GM12878 (cell line): ENCODE measurements around the gene FAM20A. TPM values are rescaled to one million over a fixed set of nuclear protein-coding genes. Genes with fewer than 3 reads are reported as not detected.
A peak's percentile ranks its signal among the peaks of the same experiment; 100 is the strongest.

Experiments
- ATAC-seq: fragments of 200-7000 bp; cut with Tn5 transposase; 3 replicates; pipeline ENCODE4 v1.9.1; 2020; ENCODE audit warnings: mild to moderate bottlenecking, moderate library complexity
- BruUV-seq: library from RNA; stranded (reverse); fragments of 400-500 nt; replicated peaks from 2 replicates; lab custom pipeline; 2021; lab: Mats Ljungman, UMichigan
- CTCF ChIA-PET: fragments of 300-600 bp; sonication (Branson Sonifier 250); formaldehyde crosslinking; extraction: SDS; loops from one replicate; lab custom pipeline; 2021; ENCODE audit warnings: inconsistent platforms; lab: Yijun Ruan, JAX
- POLR2A ChIA-PET: fragments of 350-600 bp; formaldehyde crosslinking; extraction: SDS; loops from one replicate; lab custom pipeline; 2021; ENCODE audit warnings: inconsistent platforms; lab: Charles Lee
- RAD21 ChIA-PET: fragments of 300-600 bp; sonication (Branson Sonifier 250); formaldehyde crosslinking; loops from one replicate; lab custom pipeline; 2023; ENCODE audit warnings: antibody characterized with exemption; ENCODE audit not compliant: unreplicated experiment; lab: Charles Lee
- SMC1A ChIA-PET: fragments of 300-600 bp; sonication (Branson Sonifier 250); formaldehyde crosslinking; loops from one replicate; lab custom pipeline; 2023; ENCODE audit not compliant: unreplicated experiment, uncharacterized antibody; lab: Charles Lee
- DNase-seq: peaks from one replicate; pipeline ENCODE4 v3.0.0-alpha.2; 2011; ENCODE audit warnings: low read depth, low spot score
- FAIRE-seq: peaks from 3 replicates; lab custom pipeline; 2011; peaks lifted over from hg19 to GRCh38; lab: Jason Lieb, UNC
- H2AFZ ChIP-seq: 2 replicates; pipeline ENCODE4 v1.6.0; 2011; ENCODE audit warnings: low read depth, low read length, control low read depth; ENCODE audit not compliant: control insufficient read depth
- H3K27ac ChIP-seq: 2 replicates; pipeline ENCODE4 v1.5.1; 2011; ENCODE audit warnings: control low read depth; ENCODE audit not compliant: control insufficient read depth, insufficient read depth
- H3K27me3 ChIP-seq, 2 experiments: replicated peaks in 1 of 2; 2 replicates each; pipeline versions ENCODE4 v1.6.0 to v1.6.1; 2011; ENCODE audit warnings: low read length in 1 of 2; ENCODE audit not compliant: control insufficient read depth in 2 of 2, insufficient read depth in 2 of 2
- H3K36me3 ChIP-seq, 2 experiments: 2 replicates each; pipeline ENCODE4 v1.5.1; 2011; ENCODE audit warnings: low read length in 1 of 2; ENCODE audit not compliant: control insufficient read depth in 2 of 2, insufficient read depth in 2 of 2
- H3K4me1 ChIP-seq: 2 replicates; pipeline ENCODE4 v1.6.1; 2011; ENCODE audit warnings: mild to moderate bottlenecking, low read length, moderate library complexity, mixed read lengths; ENCODE audit not compliant: control insufficient read depth, insufficient read depth
- H3K4me2 ChIP-seq: 2 replicates; pipeline ENCODE4 v1.6.0; 2011; ENCODE audit warnings: control low read depth; ENCODE audit not compliant: control insufficient read depth, insufficient read depth
- H3K4me3 ChIP-seq: fragments of 200-600 bp; sonication (generic); 2 replicates; pipeline ENCODE4 v1.5.1; 2016
- H3K79me2 ChIP-seq: 2 replicates; pipeline ENCODE4 v1.6.0; 2011; ENCODE audit warnings: low read length; ENCODE audit not compliant: control insufficient read depth, insufficient read depth
- H3K9ac ChIP-seq: 2 replicates; pipeline ENCODE4 v1.8.0; 2011; ENCODE audit warnings: low read length, control low read depth, mixed read lengths; ENCODE audit not compliant: control insufficient read depth, insufficient read depth
- H3K9me3 ChIP-seq: replicated peaks from 3 replicates; pipeline ENCODE4 v1.5.1; 2011; ENCODE audit warnings: mild to moderate bottlenecking, low read length; ENCODE audit not compliant: control insufficient read depth, insufficient read depth
- H4K20me1 ChIP-seq: 2 replicates; pipeline ENCODE4 v1.6.0; 2011; ENCODE audit not compliant: control insufficient read depth, insufficient read depth
- BMI1 ChIP-seq: fragments of 450-650 bp; IDR thresholded peaks from 2 replicates; pipeline ENCODE4 v1.6.1; 2016; ENCODE audit warnings: mild to moderate bottlenecking, moderate library complexity, borderline replicate concordance
- CTCF ChIP-seq, 3 experiments: IDR thresholded peaks in 2 of 3; conservative IDR thresholded peaks in 1 of 3; 2 replicates each; pipeline ENCODE4 v1.5.1; 2011; ENCODE audit warnings: low read depth in 3 of 3, low read length in 3 of 3, mild to moderate bottlenecking in 3 of 3, control low read depth in 2 of 3, moderate library complexity in 2 of 3, inconsistent platforms in 1 of 3, mixed read lengths in 1 of 3; ENCODE audit not compliant: control insufficient read depth in 2 of 3, insufficient read depth in 1 of 3; ENCODE audit errors: extremely low read depth in 1 of 3
- RAD21 ChIP-seq: IDR thresholded peaks from 2 replicates; pipeline ENCODE4 v1.6.1; 2011; ENCODE audit warnings: mild to moderate bottlenecking, low read depth, low read length, moderate library complexity; ENCODE audit not compliant: insufficient read depth
- WGBS: methylation state at CpG from one replicate; pipeline ENCODE4 v1.1.6; 2016; ENCODE audit warnings: low lambda C conversion rate; ENCODE audit not compliant: insufficient replicate concordance, insufficient coverage; ENCODE audit errors: missing lambda C conversion rate; 5-methylcytosine and 5-hydroxymethylcytosine counted together
- in situ Hi-C: fragments of 300-500 bp; cut with MboI; formaldehyde crosslinking; loops from 9 replicates; pipeline ENCODE4 v1.14.3; 2018; ENCODE audit warnings: mixed read lengths
- intact Hi-C: fragments of 100-400 bp; cut with micrococcal nuclease; formaldehyde crosslinking; loops from one replicate; pipeline ENCODE4 v1.14.2; 2022; ENCODE audit not compliant: unreplicated experiment
- polyA plus RNA-seq, 11 experiments: library from polyadenylated mRNA; depleted of rRNA in 4 of 11; unstranded in 6 of 11; stranded (reverse) in 5 of 11; fragments of >200 nt; fragmentation: Nextera tagmentation in 4 of 11; fragmentation: Illumina TruSeq in 1 of 11; extraction: Ambion mirVana in 4 of 11; extraction: Trizol in 1 of 11; gene quantifications; 1 replicate in 1 of 11; 2 replicates in 10 of 11; pipeline versions ENCODE4 v1.2.1 to v1.2.3, GENCODE V29; 2011 to 2016; ENCODE audit warnings: inconsistent platforms in 2 of 11, missing spikeins in 2 of 11, low read depth in 1 of 11
- total RNA-seq, 4 experiments: library from RNA; depleted of rRNA in 3 of 4; stranded (reverse); fragments of >200 nt in 3 of 4; fragmentation: Illumina TruSeq in 1 of 4; extraction: Trizol in 1 of 4; gene quantifications; 2 replicates each; pipeline versions ENCODE4 v1.2.1 to v1.2.3, GENCODE V29; 2013 to 2021

The FAM20A gene
- total and polyA plus RNA-seq, 10 of the 15 experiments (the other 5 are each of a cell fraction or from before 2014, with no cell fraction given), result 0.13 TPM; not detected in 9

- no peaks in the 10 kb centered on the region for H3K79me2 ChIP-seq
- WGBS, result 27% methylated on average over 5 of the region's 5 CpGs
- intact Hi-C loops, result no loop called here
- H2AFZ ChIP-seq, result no peak overlapping the region
- no peaks in the 10 kb centered on the region for H3K9me3 ChIP-seq
- in situ Hi-C loops, result no loop called here
- H3K27ac ChIP-seq, result no peak overlapping the region
- H3K9ac ChIP-seq, result no peak overlapping the region
- no peaks in the 10 kb centered on the region for H3K4me1 ChIP-seq
- no peak for TF ChIP-seq BMI1
- peak; percentile 61 for TF ChIP-seq RAD21
- peak; percentile 62 to 69 (median 67); a peak in 5 of 6 replicates for TF ChIP-seq CTCF (IDR thresholded peaks at IDR 0.05 in 2 of 3, conservative IDR thresholded peaks at IDR 0.05 in 1 of 3; ENCODE audit: control insufficient read depth in 2 of 3, extremely low read depth in 1 of 3, insufficient read depth in 1 of 3, low read depth in 3 of 3, low read length in 3 of 3)
- no peaks in the 10 kb centered on the region for H3K27me3 ChIP-seq
- FAIRE-seq, result no peak
- ChIA-PET RAD21 (interaction anchor here (0.7 to 1.4 kb wide), 6 partner anchors 147 to 318 kb away, joined by 3 to 5 read pairs (median 3); partner anchors contain the start of gene WIPI1), CTCF (interaction anchor here (0.7 to 3.0 kb wide), 29 partner anchors 8 to 364 kb away, joined by 3 to 18 read pairs (median 4); no protein-coding TSS in a partner anchor), POLR2A (interaction anchor here (0.6 to 1.0 kb wide), 2 partner anchors 18 to 101 kb away, joined by 3 to 6 read pairs; partner anchors contain the start of gene PRKAR1A), SMC1A (interaction anchor here (0.6 to 1.6 kb wide), 14 partner anchors 9 to 633 kb away, joined by 3 to 7 read pairs (median 3); partner anchors contain the start of gene WIPI1)
- no peak overlapping the region for H3K4me2 ChIP-seq
- no peak overlapping the region for H3K4me3 ChIP-seq
- no peak for DNase-seq
- no peaks in the 10 kb centered on the region for H3K36me3 ChIP-seq
- BruUV-seq, result no TSS peak
- H4K20me1 ChIP-seq, result no peaks in the 10 kb centered on the region
- ATAC-seq, result peak; percentile 79
Measured at GRCh38 chr17:68613739-68614298, 12.7 kb upstream of the FAM20A start.
